GM21825 (cell line): ENCODE data around the gene FER1L5.

Source experiments
- ATAC-seq: cut with Tn5 transposase; IDR thresholded peaks from one replicate; pipeline ENCODE4 v1.9.1; 2021; ENCODE audit warnings: mild to moderate bottlenecking, moderate library complexity; ENCODE audit not compliant: unreplicated experiment

FER1L5 gene

GRCh38 chr2:96642564-96643360 is at the start of gene FER1L5:
Gene FER1L5, plus strand, starts transcription at chr2:96642764. Its CDS starts 73 bp downstream, at chr2:96642837.
- ATAC-seq = no peak

- no peak for ATAC-seq
Observed at GRCh38 chr2:96594282-96594681, 48.3 kb upstream of the FER1L5 start.

DNA sequence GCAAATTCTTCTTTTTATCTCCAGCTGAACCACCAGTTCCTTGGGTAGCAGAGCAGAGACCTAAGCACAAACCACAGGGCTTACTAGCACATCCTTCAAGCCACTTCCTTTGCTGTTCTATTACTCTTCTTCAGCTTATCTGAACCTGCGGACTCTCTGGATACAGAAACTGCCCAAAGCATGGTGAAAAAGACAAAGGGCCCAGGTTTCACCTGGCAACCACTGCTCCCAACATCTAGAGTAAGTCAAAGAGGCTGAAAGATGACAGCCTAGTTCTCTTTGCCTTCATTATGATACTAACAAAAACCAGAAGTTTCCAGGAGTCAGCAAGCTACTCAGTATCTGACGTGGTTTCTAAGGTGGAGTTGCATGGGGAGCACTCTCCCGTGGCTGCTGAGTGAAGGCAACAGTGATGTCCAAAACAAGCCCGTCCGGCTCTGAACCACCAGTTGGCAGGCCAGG is 47.8 kb upstream of the FER1L5 start:
- ATAC-seq = no peak

- ATAC-seq = no peak
Observed at GRCh38 chr2:96596596-96596995, 46.0 kb upstream of the FER1L5 start.

DNA sequence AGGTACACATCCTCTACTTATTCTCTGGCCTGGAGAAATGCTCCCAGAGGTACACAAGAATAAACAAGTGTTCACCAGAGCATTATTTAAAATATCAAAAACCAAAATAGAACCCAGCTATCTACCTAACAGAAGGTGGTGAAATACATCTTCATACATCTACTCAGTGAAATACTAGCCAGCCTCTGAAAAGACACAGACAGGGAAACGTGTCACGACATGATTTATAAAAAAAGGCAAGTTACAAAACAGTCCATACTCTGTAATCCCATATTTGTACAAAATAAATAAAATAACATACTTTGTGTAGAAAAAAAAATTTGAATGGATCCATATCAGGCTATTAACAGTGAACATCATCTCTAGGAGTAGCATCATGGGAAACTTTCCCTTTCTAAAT is 42.6 kb upstream of the FER1L5 start:
- no peak for ATAC-seq

- ATAC-seq = no peak
Observed at GRCh38 chr2:96601382-96602292, 40.9 kb upstream of the FER1L5 start.

GRCh38 chr2:96602330-96602823 is 40.2 kb upstream of the FER1L5 start:
- ATAC-seq = no peak

DNA sequence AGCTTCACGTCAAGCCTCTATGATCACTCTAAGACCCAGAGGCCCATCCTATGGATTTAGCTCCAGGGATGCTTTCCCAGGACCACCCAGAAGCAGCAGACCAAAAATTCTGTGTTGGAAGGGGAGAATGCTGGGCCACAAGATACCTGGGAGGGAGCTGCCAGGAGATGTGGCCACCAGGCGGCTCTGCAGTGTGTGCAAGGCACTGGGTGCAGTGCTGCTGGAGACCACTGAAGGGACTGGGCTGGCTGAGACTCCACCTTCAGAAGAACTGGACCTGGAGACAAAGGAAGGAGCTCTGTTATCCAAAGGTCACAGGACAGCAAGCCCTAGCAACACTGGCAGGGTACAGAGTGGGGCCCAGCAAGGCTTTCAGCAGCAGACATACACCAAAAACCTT is 38.5 kb upstream of the FER1L5 start:
- no peak for ATAC-seq

- ATAC-seq = no peak
Observed at GRCh38 chr2:96608469-96609455, 33.8 kb upstream of the FER1L5 start.

- ATAC-seq = no peak
Observed at GRCh38 chr2:96616128-96616527, 26.4 kb upstream of the FER1L5 start.

GRCh38 chr2:96616535-96616934 is 26.0 kb upstream of the FER1L5 start:
- ATAC-seq = no peak

- no peak for ATAC-seq
Observed at GRCh38 chr2:96617012-96617411, 25.6 kb upstream of the FER1L5 start.

GRCh38 chr2:96618596-96619283 is 23.8 kb upstream of the FER1L5 start:
- no peak for ATAC-seq

DNA sequence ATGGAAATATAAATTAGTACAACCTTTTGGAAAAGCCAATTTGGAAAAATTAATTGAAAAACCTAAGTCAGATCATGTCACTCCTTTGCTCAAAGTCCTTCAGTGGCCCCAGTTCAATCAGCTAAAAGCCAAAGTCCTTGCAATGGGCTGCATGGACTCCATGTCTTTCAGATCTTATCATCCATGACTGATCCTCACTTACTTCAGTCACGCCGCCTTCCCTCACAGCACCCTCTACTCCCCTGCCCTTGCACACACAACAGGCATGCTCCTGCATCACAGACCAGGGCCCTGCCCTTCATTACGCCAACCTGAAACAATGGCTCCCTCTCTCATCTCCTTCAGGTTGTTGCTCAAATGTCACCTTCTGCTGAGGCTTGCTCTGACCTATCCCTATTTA is 20.0 kb upstream of the FER1L5 start:
- ATAC-seq = no peak

GRCh38 chr2:96623116-96623515 is 19.4 kb upstream of the FER1L5 start:
- no peak for ATAC-seq

DNA sequence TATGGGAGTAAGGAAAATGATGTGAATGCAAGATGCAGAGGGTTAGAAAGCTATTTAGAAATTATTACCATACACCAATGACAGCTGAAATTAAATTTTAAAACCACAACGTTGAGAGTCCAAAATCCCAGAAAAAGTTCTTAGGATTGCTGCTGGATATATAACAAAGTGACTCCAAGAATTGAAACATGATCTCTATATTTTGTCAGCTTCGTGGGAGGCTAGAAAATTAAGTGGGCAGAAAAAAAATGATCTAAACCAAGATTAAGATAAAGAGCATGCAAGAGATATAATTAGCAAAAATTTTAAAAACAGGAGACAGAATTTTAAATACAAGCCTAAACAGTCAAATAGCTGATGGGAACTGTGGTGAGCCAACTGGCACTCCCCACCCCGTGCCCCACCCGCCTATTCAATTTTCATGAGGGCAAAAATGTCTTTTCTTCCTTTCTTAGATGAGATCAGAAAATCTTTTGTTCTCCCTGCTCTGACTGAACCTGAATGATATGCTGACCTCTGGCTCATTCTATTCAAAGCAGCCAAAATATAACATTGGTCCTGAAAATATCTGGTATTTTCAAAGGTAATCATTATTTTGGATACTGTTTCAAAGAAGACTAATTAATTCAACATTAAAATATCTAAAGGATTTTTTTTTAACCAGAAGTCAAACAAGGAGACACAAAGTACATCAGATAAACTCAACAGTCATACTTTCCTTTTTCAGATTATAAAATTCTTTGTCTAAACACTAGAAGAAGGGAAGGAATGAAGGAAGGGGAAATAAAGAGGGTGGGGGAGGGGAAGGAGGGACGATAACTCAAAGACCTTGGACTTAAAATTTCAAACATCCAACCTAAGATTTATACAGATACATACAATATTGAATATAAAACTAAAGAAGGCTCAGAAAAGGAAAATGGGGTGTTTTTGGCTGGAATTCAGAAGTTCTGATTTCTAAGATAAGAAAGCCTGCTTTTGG is 16.7 kb upstream of the FER1L5 start:
- ATAC-seq = no peak

GRCh38 chr2:96626553-96626942 is 16.0 kb upstream of the FER1L5 start:
- ATAC-seq = no peak

- no peak for ATAC-seq
Observed at GRCh38 chr2:96631804-96632435, 10.6 kb upstream of the FER1L5 start.
